ENCODE measurements around the gene PRAMEF33. TPM values are rescaled to one million over a fixed set of nuclear protein-coding genes. Genes with fewer than 3 reads are reported as not detected.

PRAMEF33 gene
- total RNA-seq: not detected in 2 replicates

GRCh38 chr1:13303239-13303638 lies at the start of gene PRAMEF33:
Gene PRAMEF33, plus strand, starts transcription at chr1:13303539. Its CDS starts 2,416 bp downstream, at chr1:13305955.

GRCh38 chr1:13253898-13254297 lies 49.4 kb upstream of the PRAMEF33 start, which contains the start of gene PRAMEF5:
Gene PRAMEF5, plus strand, starts transcription at chr1:13254198. Its CDS starts 5,071 bp downstream, at chr1:13259269.

GRCh38 chr1:13285037-13285436 lies 18.3 kb upstream of the PRAMEF33 start, which contains the start of gene PRAMEF8:
Gene PRAMEF8, minus strand, starts transcription at chr1:13285137. Its CDS starts 1,046 bp downstream, at chr1:13284091.

GRCh38 chr1:13315281-13315680 lies 11.9 kb downstream of the PRAMEF33 start, which contains the start of gene PRAMEF15:
Gene PRAMEF15, plus strand, starts transcription at chr1:13315581. Its CDS starts 2,827 bp downstream, at chr1:13318408.

GRCh38 chr1:13347034-13347433 lies 43.7 kb downstream of the PRAMEF33 start, which contains the start of gene PRAMEF14:
Gene PRAMEF14, minus strand, starts transcription at chr1:13347134. Its CDS starts 1,820 bp downstream, at chr1:13345314.

Other genes with a start within 250 kb of the PRAMEF33 start
- not detected in 2 replicates for gene PRAMEF27, start 247.0 kb upstream of the PRAMEF33 start, total RNA-seq
- not detected in 2 replicates for gene HNRNPCL3, start 242.8 kb upstream of the PRAMEF33 start, total RNA-seq
- gene PRAMEF25, start 232.8 kb upstream of the PRAMEF33 start, total RNA-seq: not detected in 2 replicates
- not detected in 2 replicates for gene HNRNPCL2, start 186.7 kb upstream of the PRAMEF33 start, total RNA-seq
- gene PRAMEF26, start 147.5 kb upstream of the PRAMEF33 start, total RNA-seq: not detected in 2 replicates
- not detected in 2 replicates for gene HNRNPCL4, start 137.9 kb upstream of the PRAMEF33 start, total RNA-seq
- gene PRAMEF9, start 131.7 kb upstream of the PRAMEF33 start, total RNA-seq: not detected in 2 replicates
- gene PRAMEF13, start 102.1 kb upstream of the PRAMEF33 start, total RNA-seq: not detected in 2 replicates
- gene PRAMEF18, start 77.4 kb upstream of the PRAMEF33 start, total RNA-seq: not detected in 2 replicates
- gene PRAMEF5, start 49.3 kb upstream of the PRAMEF33 start, total RNA-seq: not detected in 2 replicates
- not detected in 2 replicates for gene PRAMEF8, start 18.4 kb upstream of the PRAMEF33 start, total RNA-seq
- gene PRAMEF15, start 12.0 kb downstream of the PRAMEF33 start, total RNA-seq: not detected in 2 replicates
- not detected in 2 replicates for gene PRAMEF14, start 43.6 kb downstream of the PRAMEF33 start, total RNA-seq
- gene PRAMEF19, start 68.4 kb downstream of the PRAMEF33 start, total RNA-seq: not detected in 2 replicates
- not detected in 2 replicates for gene PRAMEF17, start 86.1 kb downstream of the PRAMEF33 start, total RNA-seq
- gene PRAMEF20, start 106.9 kb downstream of the PRAMEF33 start, total RNA-seq: not detected in 2 replicates
- 0.40 and 0.54 TPM in 2 replicates for gene LRRC38, start 210.5 kb downstream of the PRAMEF33 start, total RNA-seq

Measured in mammary microvascular endothelial cell (primary cell).